Psoas muscle (tissue), 8 donors: ENCODE results near the gene DMKN. TPM values are rescaled to one million over a fixed set of nuclear protein-coding genes. Genes with fewer than 3 reads are reported as not detected.

Source experiments
- ATAC-seq, 4 donors: fragments of 200-7000 bp; cut with Tn5 transposase; one replicate each; pipeline ENCODE4 v1.9.1; 2020; ENCODE audit warnings: moderate library complexity in 3 of 4, mild to moderate bottlenecking in 2 of 4
- DNase-seq, 2 donors: peaks; one replicate each; pipeline ENCODE4 v3.0.0-alpha.2; 2020
- H3K27ac ChIP-seq: fragments of 200-600 bp; one replicate; pipeline ENCODE4 v1.8.0; 2022
- H3K27me3 ChIP-seq, 3 donors: fragments of 200-600 bp in 1 of 3; one replicate each; pipeline versions ENCODE4 v1.6.1 to v1.8.0; 2013 to 2022; ENCODE audit warnings: low read length in 2 of 3, mild to moderate bottlenecking in 2 of 3, moderate library complexity in 1 of 3; ENCODE audit not compliant: insufficient read depth in 3 of 3
- H3K36me3 ChIP-seq, 2 donors: fragments of 200-600 bp in 1 of 2; one replicate each; pipeline versions ENCODE4 v1.6.1 to v1.8.0; 2013 to 2022; ENCODE audit warnings: low read depth in 1 of 2, mild to moderate bottlenecking in 1 of 2, moderate library complexity in 1 of 2; ENCODE audit not compliant: insufficient read depth in 1 of 2
- H3K4me1 ChIP-seq: fragments of 200-600 bp; one replicate; pipeline ENCODE4 v1.8.0; 2022
- H3K4me3 ChIP-seq: fragments of 200-600 bp; one replicate; pipeline ENCODE4 v1.8.0; 2022; ENCODE audit warnings: mild to moderate bottlenecking
- H3K9me3 ChIP-seq: fragments of 200-600 bp; one replicate; pipeline ENCODE4 v1.8.0; 2022
- CTCF ChIP-seq: fragments of 200-600 bp; IDR thresholded peaks from one replicate; pipeline ENCODE4 v1.8.0; 2022; ENCODE audit warnings: antibody characterized with exemption
- WGBS, 3 donors: extraction: QIAGEN DNeasy Blood & Tissue Kit; methylation state at CpG; one replicate each; pipeline versions ENCODE4 v1.1.6 to v1.1.7; 2013; 5-methylcytosine and 5-hydroxymethylcytosine counted together
- intact Hi-C, 2 donors: fragments of 100-400 bp; cut with DNase I; formaldehyde crosslinking; loops; one replicate each; pipeline versions ENCODE4 v1.11.0 to v1.14.2; 2022
- polyA plus RNA-seq, 3 donors: library from polyadenylated mRNA; stranded (reverse); fragments of 200-250 nt; gene quantifications; one replicate each; pipeline ENCODE4 v1.2.3, GENCODE V29; 2013
- total RNA-seq, 4 donors: library from RNA; stranded (reverse); fragmentation: NEBNext Ultra II Directional in 2 of 4; extraction: Animal tissue kit (Norgen Biotek cat#: 25700) in 2 of 4; gene quantifications; one replicate each; pipeline versions ENCODE4 v1.2.1 to v1.2.4, GENCODE V29; 2021 to 2023
- donor health status: healthy with polysubstance abuse.
- donor health status: DM: no; HTN: no; CAD: no; lungs with moderate emphysema.
- donor health status: Bipolar disorder and iron deficiency.
- donor health status: healthy.
- donor health status: DM: yes; HTN: yes; CAD: no.
- donor health status: DM: no; HTN: no; CAD: no.
- donor health status: DM: no; HTN: no; CAD: no.
- donor health status: DM: yes; HTN: yes; CAD: no.

DMKN gene
- total and polyA plus RNA-seq, 7 donors = 0.21 to 0.77 (median 0.54) TPM; not detected in 1

DNA sequence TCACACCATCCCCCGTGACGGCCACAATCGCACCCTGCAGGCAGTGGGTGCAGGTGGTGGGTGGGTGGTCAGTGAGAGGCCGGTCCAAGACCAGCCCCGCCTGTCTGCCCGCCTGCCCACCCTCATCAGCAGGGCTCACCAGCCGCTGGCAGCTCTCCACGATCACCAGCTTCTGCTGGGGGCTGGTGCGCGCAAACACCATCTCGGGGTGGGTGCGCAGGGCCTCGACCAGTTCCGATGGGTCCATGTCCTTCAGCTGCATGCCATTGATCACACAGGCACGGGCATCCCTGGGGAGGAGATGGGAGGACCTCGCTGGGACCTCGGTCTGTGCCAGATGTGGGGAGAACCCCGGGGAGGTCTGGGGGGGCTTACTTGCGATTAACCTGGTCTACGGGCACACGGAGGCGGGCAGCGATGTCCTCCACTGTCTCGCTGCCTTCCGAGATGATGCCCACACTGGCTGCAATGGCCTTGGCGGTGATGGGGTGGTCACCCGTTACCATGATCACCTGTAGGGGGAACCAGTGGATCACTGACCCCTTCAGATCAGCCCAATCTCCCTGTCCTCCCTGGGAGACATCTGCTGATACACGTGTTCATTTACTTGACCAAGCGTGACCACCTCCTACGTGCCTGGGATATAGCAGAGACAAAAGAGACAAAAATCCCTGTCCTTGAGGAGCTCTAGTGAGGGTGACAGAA is 42.0 kb upstream of the DMKN start:
- Histone ChIP-seq H3K27ac (no peak overlapping the region), H3K9me3 (no peaks in the 10 kb centered on the region), H3K27me3 (peaks cover 0 to 25% (median 19%) of the 10 kb centered on the region in 3 donors), H3K4me3 (no peak overlapping the region), H3K36me3 (no peaks in the 10 kb centered on the region), H3K4me1 (no peaks in the 10 kb centered on the region)
- ATAC-seq (no peak), DNase-seq (no peak)
- intact Hi-C loops = no loop called here
- WGBS, 3 donors = 58 to 61% (median 61%) methylated on average over 30 of the region's 30 CpGs
- no peak for TF ChIP-seq CTCF

GRCh38 chr19:35554076-35554475 is 40.6 kb upstream of the DMKN start:
- Histone ChIP-seq H3K4me3 (no peak overlapping the region), H3K27me3 (peaks cover 0 to 12% (median 11%) of the 10 kb centered on the region in 3 donors), H3K4me1 (no peaks in the 10 kb centered on the region), H3K27ac (no peak overlapping the region), H3K36me3 (no peaks in the 10 kb centered on the region), H3K9me3 (no peaks in the 10 kb centered on the region)
- TF ChIP-seq CTCF = no peak
- intact Hi-C loops = no loop called here
- no peak for ATAC-seq
- DNase-seq = no peak
- 66 to 72% (median 71%) methylated on average over 5 of the region's 5 CpGs for WGBS, 3 donors

- Histone ChIP-seq H3K4me1 (no peaks in the 10 kb centered on the region), H3K4me3 (no peak overlapping the region), H3K27ac (no peak overlapping the region), H3K27me3 (peaks cover 0 to 6% (median 5%) of the 10 kb centered on the region in 3 donors), H3K9me3 (no peaks in the 10 kb centered on the region), H3K36me3 (no peaks in the 10 kb centered on the region)
- ATAC-seq (no peak), DNase-seq (no peak)
- no peak for TF ChIP-seq CTCF
- 52 to 57% (median 53%) methylated on average over 11 to 14 of the region's 14 CpGs for WGBS, 3 donors
- intact Hi-C loops = no loop called here
Observed at GRCh38 chr19:35553385-35554000, 40.0 kb upstream of the DMKN start.

DNA sequence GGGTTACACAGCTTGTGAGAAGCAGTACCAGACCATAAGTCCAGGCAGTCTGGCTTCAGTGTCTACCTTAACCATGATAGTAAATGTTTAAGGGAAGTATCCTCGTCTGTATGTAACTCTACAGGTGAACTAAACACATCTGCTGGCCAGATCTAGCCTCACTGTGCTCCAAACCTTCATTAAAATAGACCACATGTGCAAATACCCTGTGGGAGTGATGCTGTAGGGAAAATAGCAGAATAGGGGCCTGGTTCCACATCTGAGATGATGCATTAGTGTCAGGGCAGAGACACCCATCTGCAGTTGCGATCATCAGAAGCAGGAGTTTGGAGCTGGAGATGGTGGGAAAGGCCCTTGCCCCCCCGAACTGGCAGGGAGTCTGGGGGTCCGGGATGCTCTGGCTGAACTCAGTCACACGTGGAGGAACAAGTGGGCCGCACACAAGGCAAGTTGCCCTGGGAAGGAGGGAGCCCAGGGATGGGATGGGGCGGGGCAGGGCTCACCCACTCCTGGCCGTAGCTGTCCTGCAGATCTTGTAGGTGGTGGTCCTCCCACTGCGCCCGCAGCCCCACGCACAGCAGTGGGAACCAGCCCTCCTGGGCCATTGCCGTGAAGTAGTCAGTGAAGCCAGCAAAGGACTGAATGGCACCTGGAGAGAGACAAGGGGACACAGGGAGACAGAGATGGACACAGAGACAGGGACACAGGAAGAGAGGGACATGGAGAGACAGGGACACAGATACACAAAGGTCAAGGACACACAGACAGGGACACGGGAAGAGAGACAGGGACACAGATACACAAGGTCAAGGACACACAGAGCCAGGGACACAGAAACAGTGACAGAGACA is 39.3 kb upstream of the DMKN start:
- intact Hi-C loops = no loop called here
- Histone ChIP-seq H3K27me3 (no peaks in the 10 kb centered on the region), H3K27ac (no peak overlapping the region), H3K36me3 (peaks cover 0 to 6% of the 10 kb centered on the region in 2 donors), H3K4me1 (no peaks in the 10 kb centered on the region), H3K4me3 (no peak overlapping the region), H3K9me3 (no peaks in the 10 kb centered on the region)
- 65 to 73% (median 65%) methylated on average over 13 of the region's 13 CpGs for WGBS, 3 donors
- DNase-seq (no peak), ATAC-seq (no peak)
- no peak for TF ChIP-seq CTCF
